Caki2 (cell line): Measurements from ENCODE around the gene LEKR1. TPM values are rescaled to one million over a fixed set of nuclear protein-coding genes. Genes with fewer than 3 reads are reported as not detected.

Experiments
- DNase-seq: peaks from one replicate; pipeline ENCODE4 v3.0.0-alpha.2; 2015; ENCODE audit warnings: low read depth
- in situ Hi-C: cut with HindIII; loops from 2 replicates; pipeline ENCODE4 v1.10.0; 2016; ENCODE audit warnings: low sequenced_read_pairs, low pct_unique_long_range_greater_than_20kb, mixed read lengths
- total RNA-seq: library from RNA; depleted of rRNA; stranded (reverse); fragments of >200 nt; shearing (Covaris generic); gene quantifications from 2 replicates; pipeline ENCODE4 v1.2.3, GENCODE V29; 2014; ENCODE audit warnings: low replicate concordance

Gene LEKR1
- total RNA-seq, 1 experiment from 2014 or later, result not detected

GRCh38 chr3:156825795-156826143, 384 bp upstream of the LEKR1 start:
- no peak for DNase-seq
- in situ Hi-C loops, result no loop called here

DNA sequence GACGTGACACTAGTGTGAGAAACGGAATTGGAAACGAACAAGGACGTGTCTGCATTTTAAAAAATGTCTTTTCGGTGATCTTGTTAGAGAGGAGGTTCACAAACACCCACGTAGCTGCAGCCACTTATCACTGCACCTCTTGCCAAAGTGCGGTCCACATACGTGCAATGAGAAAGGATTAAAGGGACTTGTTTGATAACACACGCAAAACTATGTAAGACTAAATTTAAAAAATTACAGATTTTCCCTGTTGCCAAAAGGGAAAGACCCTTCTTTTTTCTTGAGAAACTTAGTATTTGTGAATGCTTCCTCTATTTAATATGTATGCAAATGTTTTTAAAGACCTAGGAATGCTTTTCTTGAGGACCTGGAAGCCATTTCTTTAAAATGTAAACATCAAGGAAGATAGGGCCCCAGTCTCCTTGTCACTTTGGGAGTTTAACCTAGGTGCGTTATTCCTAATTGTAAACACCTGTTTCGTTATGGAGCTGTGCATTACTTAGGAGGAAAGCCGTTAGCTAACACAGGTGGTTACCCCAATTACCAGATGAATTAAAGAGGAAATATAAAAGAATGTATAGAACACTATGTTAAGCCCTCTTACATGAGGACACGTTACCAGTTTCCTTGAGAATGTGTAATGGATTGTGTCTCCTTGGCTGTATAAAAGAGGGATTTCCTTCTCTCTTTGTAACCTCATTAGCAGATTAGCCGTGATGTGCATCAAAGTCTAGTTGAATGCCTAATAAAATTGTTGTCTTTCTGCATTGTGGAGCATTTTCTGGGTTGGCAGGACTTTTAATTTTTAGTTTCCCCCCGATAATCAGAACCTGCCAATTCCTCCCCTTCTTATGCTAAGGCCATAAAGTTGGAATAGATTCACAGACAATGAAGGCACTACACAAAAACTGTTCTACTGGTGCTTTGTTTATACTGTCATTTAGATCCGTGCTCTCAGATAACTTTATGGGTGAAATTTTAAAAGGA, 1.0 kb downstream of the LEKR1 start:
- DNase-seq, result no peak
- in situ Hi-C loops, result no loop called here

DNA sequence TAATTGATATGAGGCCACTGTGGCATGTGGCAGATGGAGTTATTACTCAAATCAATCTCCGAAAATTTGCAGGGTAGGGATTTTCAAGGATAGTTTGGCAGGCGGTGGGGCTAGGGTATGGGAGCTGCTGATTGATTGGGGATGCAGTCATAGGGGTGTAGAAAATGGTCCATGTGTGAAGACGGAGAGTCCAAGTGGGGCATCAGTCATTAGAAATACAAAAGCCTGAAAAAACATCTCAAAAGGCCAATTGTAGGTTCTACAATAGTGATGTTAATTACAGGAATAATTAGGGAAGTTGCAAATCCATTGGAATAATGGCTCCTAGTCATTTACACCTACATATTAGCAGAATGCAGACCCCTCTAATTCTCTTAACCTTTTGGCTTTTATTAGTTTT, 4.9 kb downstream of the LEKR1 start:
- in situ Hi-C loops, result no loop called here
- DNase-seq, result no peak

DNA sequence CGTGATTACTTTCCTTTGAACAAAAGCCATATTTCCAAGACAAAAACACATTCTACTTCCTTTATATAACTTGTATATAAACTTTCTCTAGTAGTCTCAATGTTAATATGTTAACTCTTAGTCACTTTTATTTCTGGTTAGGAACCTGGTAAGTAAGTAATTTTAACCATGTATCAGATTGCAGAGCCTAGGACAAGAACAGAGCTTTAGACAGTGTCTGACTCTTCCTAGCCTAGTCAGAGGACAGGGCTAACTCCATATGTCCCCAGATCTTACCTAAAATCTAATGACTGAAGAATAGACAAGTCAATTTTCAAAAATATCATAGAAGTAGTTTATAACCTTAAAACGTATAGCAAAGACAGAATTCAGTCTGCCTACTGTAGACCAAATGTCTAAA, 8.3 kb downstream of the LEKR1 start:
- in situ Hi-C loops, result no loop called here

DNA sequence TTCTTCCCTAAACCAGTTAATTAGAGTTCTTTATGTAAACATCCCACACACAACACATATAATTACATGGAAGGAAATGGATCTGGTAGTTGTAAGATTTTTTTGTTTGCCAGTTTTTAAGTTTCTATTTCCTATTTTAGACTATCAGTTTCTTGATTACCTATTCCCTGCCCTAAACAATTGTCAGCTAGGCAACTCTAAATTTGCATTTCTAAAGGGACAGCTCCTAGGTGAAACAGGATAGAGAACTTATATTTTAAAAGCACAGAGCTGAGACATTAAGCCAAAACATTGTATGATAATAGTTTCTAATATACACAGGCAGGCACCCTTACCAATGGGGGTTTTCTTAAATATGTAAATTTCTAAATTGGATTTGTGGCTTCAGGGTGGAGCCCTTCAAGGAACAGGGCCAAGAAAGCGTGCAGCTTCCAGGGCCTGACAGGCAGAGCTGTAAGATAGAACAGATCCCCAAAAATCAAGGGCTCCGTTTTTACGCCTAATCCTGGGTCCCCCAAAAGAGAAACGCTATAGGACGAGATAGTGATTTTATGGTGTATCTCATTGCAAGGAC, 8.9 kb downstream of the LEKR1 start:
- no peak for DNase-seq
- in situ Hi-C loops, result no loop called here

More for the DNA sequence above, 8.3 kb downstream of the LEKR1 start:
- no peak for DNase-seq

- DNase-seq, result no peak
- in situ Hi-C loops, result no loop called here
These were observed 10.5 kb downstream of the LEKR1 start for GRCh38 chr3:156836701-156837100.

- no peak for DNase-seq
- in situ Hi-C loops, result no loop called here
These were observed 11.0 kb downstream of the LEKR1 start for GRCh38 chr3:156837115-156837514.

- DNase-seq, result no peak
- in situ Hi-C loops, result no loop called here
These were observed 11.9 kb downstream of the LEKR1 start for GRCh38 chr3:156838035-156838434.

DNA sequence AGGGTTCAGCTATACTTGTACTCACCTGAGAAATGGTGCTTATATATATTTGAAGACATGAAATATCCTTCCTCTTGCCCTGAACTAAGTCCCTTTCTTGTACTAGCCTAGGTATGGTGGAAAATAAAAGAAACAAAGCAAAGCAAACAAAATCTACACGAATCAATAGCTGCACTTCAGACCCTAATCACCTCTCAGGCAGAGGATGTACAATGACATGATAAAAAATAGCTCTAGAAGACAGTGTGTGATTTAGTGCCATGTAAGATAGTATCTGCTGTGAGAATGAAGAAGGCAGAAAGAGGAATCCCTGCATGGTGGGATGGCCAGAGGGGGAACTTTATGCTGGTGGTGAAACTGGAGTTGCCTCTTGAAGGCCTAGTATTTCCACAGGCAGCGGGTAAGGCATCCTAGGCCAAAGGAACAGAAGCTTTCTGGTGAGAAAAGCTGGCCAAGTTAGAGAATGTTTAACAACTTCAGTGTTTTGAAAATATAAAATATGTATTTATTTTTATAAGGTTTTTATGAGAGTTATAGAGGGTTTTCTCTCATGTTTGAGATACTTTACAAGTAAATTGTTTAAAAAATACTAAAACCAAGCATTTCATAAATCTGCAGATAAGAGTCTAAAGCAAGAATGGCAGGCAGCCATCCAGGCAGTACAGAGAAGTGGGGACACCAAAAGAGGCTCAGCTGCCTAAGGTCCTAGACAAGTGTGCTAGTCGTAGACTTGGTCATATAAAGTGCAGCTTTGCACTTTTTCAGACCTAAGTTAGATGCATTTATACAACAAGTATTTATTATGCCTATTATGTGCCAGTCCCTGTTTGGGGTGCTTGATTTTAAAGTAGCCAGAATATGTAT, 14.9 kb downstream of the LEKR1 start:
- in situ Hi-C loops, result no loop called here
- DNase-seq, result no peak

DNA sequence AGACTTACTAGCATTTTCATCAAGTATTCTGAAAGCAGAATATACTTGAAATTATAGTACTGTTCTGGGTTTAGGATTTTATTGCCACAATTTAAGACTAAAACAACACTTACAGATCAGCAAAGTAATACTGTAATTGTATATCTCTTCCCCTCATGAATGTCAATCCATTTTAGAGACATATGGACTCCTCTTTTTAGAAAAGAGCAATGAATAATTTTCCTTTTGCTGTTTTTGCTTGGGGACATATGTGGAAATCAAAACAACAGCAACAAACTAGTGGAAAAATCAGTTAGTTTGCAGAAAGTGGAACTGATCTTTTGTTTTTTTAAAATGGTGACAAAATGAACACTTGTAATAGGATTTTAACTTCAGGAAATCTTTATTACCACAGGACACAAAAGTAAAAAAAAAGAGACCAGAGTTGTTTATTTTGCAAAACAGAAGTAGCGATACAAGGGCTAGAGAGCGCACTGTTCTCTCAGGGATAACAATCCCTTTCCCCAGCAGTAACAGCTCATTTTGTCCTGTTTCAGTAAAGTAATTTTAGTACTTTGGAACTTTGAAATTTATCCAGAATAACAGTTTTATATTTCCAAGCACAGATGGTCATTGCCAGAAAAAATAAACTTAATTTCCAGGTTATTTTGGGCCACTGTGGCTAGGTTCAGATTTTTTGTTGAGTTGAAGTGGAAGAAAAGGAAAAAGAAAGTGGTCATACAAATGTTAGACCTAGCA, 17.1 kb downstream of the LEKR1 start:
- in situ Hi-C loops, result no loop called here
- no peak for DNase-seq

GRCh38 chr3:156847752-156848448, 21.7 kb downstream of the LEKR1 start:
- DNase-seq, result no peak
- in situ Hi-C loops, result no loop called here

- in situ Hi-C loops, result no loop called here
- no peak for DNase-seq
These were observed 33.4 kb downstream of the LEKR1 start for GRCh38 chr3:156859578-156859977.

GRCh38 chr3:156860873-156861272, 34.7 kb downstream of the LEKR1 start:
- in situ Hi-C loops, result no loop called here
- no peak for DNase-seq

DNA sequence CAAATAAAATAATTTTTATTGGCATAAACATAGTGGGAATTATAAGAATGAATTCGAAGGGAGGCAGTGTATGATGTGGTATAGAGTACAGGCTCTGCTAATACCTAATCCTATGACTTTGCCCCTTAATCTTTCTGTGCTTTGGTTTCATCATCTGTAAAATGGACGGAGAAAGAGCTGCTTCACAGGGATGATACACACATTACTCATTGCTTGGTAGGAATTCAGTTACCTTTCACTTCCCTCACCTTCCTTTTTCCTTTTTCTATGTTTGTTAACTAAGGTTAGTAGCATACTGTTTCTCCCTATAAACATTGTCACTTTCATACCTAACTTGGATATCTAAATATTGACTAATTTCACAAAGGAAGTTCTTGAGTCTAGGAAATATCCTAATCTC, 36.2 kb downstream of the LEKR1 start:
- DNase-seq, result no peak
- in situ Hi-C loops, result no loop called here

DNA sequence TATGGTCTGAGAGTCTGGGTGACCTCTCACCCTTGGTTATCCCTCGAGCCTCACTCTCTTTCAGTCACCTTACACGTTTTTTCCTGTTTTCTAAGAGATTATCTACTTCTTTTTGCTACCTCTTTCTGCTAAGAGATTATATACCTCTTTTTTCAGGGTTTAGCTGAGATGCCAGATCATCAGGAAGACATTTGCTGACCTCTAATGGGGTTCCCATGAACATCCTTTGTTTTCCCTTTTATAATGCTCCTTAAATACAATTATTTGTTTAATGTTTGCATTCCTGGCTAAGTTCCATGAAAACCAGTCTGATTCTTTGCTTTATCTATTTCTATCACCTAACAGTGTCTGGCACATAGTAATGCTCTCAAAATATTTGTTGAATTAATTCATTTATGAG, 39.6 kb downstream of the LEKR1 start:
- in situ Hi-C loops, result no loop called here
- DNase-seq, result no peak

DNA sequence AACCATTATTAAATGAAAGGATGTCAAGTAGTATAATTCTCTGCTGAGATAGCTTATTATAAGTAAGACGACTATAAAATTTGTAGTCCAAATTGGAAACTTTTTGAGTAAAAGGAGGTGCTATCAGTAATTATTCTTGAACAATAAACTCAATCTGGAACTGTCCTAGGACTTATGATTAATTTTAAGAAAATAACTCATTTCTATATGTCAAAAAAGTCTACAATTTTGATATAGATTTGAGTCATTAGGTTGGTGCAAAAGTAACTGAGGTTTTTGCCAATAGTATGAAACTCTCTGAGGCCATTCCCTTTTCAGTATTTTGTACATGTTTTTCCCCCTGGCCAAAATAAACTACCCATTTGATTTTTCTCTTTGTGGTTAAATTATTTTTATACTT, 41.0 kb downstream of the LEKR1 start:
- in situ Hi-C loops, result no loop called here
- no peak for DNase-seq

DNA sequence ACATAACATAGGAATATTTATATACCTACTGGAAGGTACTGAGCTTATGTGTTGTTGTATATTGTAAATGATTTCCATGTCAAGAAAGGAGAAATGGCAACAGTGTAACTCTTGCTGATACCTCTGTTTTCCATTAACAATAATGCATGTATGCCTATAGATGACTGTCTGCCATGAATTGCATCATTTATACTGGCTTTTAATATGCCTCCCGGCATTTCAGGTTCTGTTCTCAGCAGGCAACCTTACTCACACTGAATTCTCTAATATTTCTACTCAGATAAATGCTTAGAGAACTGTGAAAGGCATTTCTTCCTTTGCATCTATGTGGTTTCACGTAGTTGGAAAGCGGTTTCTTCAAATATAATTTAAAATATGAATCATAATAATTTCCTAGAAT, 41.8 kb downstream of the LEKR1 start:
- in situ Hi-C loops, result no loop called here
- no peak for DNase-seq

DNA sequence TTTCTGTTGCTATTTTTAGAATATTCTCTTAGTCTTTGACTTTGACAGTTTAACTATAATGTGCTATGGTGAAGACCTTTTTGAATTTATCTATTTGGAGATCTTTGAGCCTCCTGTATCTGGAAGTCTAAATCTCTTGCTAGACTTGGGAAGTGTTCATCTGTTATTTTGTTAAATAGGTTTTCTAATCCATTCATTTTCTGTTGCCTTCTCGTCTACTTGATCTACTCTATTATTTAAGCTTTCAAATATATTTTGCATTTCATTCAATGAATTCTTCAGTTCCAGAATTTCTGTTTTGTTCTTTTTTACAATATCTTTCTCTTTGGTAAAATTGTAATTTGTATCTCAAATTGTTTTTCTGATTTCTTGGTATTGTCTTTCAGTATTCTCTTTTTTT, 47.8 kb downstream of the LEKR1 start:
- in situ Hi-C loops, result no loop called here
- peak; percentile 8 for DNase-seq
